Fibroblast of pulmonary artery (primary cell): ENCODE measurements around the gene NACA2.
"Not testable (repeated sequence)": the region's sequence is repeated elsewhere in the genome, so short reads cannot be mapped to it uniquely, and the experiment has no call there.

Source experiments
- DNase-seq: peaks from one replicate; pipeline ENCODE4 v3.0.0-alpha.2; 2010; ENCODE audit warnings: low read depth
- H3K4me3 ChIP-seq: replicated peaks from 2 replicates; pipeline ENCODE4 v1.5.1; 2011; ENCODE audit warnings: low read depth, mild to moderate bottlenecking, control low read depth, low read length, moderate library complexity
- CTCF ChIP-seq: IDR thresholded peaks from 2 replicates; pipeline ENCODE4 v1.5.1; 2011; ENCODE audit warnings: mild to moderate bottlenecking, control low read depth, low read length, inconsistent platforms; ENCODE audit errors: missing control alignments

Gene NACA2

GRCh38 chr17:61571624-61572023 is 19.4 kb downstream of the NACA2 start:
- no peak overlapping the region for H3K4me3 ChIP-seq
- no peak for DNase-seq
- TF ChIP-seq CTCF: no peak

- H3K4me3 ChIP-seq: no peak overlapping the region
- peak; percentile 16 for DNase-seq
- no peak for TF ChIP-seq CTCF
These were observed 20.9 kb downstream of the NACA2 start for GRCh38 chr17:61570118-61570517.

GRCh38 chr17:61569525-61569924 is 21.5 kb downstream of the NACA2 start:
- not testable (repeated sequence) for H3K4me3 ChIP-seq, DNase-seq

GRCh38 chr17:61568219-61569072 is 22.6 kb downstream of the NACA2 start:
- no peak for DNase-seq
- TF ChIP-seq CTCF: no peak
- H3K4me3 ChIP-seq: no peak overlapping the region

GRCh38 chr17:61567045-61567802 is 23.8 kb downstream of the NACA2 start:
- no peak for TF ChIP-seq CTCF

GRCh38 chr17:61566448-61566847 is 24.6 kb downstream of the NACA2 start:
- DNase-seq, H3K4me3 ChIP-seq: not testable (repeated sequence)

More at GRCh38 chr17:61567045-61567802, 23.8 kb downstream of the NACA2 start:
- H3K4me3 ChIP-seq: no peak overlapping the region
- DNase-seq: no peak

GRCh38 chr17:61565850-61566249 is 25.2 kb downstream of the NACA2 start:
- H3K4me3 ChIP-seq, DNase-seq: not testable (repeated sequence)

GRCh38 chr17:61565213-61565612 is 25.8 kb downstream of the NACA2 start:
- TF ChIP-seq CTCF: no peak
- H3K4me3 ChIP-seq: no peak overlapping the region
- no peak for DNase-seq
